ENCODE results near the gene CPNE4.

The CPNE4 gene

GRCh38 chr3:131532645-131533044 is 502.2 kb downstream of the CPNE4 start:
- H4K20me1 ChIP-seq (ENCODE audit: control insufficient read depth, insufficient read depth, low read depth, low read length), result no peaks in the 10 kb centered on the region
- H3K4me1 ChIP-seq (ENCODE audit: control insufficient read depth, low read length), result no peaks in the 10 kb centered on the region
- no peaks in the 10 kb centered on the region for H3K79me2 ChIP-seq (ENCODE audit: control insufficient read depth, low read length)
- no peak overlapping the region for H3K4me3 ChIP-seq (ENCODE audit: low read length)
- H3K9me3 ChIP-seq (ENCODE audit: control insufficient read depth, insufficient read depth, low read length), result no peaks in the 10 kb centered on the region
- H3K36me3 ChIP-seq (ENCODE audit: control insufficient read depth, low read length), result no peaks in the 10 kb centered on the region
- H3F3A ChIP-seq (ENCODE audit: control insufficient read depth, insufficient read depth), result no peaks in the 10 kb centered on the region
- no peak overlapping the region for H3K4me2 ChIP-seq (ENCODE audit: low read length)
- H3K27me3 ChIP-seq (ENCODE audit: control insufficient read depth, low read length), result no peaks in the 10 kb centered on the region
- H3K9me2 ChIP-seq (replicated peaks; ENCODE audit: control insufficient read depth, low read length), result no peaks in the 10 kb centered on the region
- H3K27ac ChIP-seq (ENCODE audit: low read depth, low read length), result no peak overlapping the region
- TF ChIP-seq EZH2phosphoT487 (IDR thresholded peaks at IDR 0.05; ENCODE audit: borderline replicate concordance, low read length) (no peak), CTCF (IDR thresholded peaks at IDR 0.05; ENCODE audit: low read depth, low read length, poor library complexity, severe bottlenecking) (no peak)

DNA sequence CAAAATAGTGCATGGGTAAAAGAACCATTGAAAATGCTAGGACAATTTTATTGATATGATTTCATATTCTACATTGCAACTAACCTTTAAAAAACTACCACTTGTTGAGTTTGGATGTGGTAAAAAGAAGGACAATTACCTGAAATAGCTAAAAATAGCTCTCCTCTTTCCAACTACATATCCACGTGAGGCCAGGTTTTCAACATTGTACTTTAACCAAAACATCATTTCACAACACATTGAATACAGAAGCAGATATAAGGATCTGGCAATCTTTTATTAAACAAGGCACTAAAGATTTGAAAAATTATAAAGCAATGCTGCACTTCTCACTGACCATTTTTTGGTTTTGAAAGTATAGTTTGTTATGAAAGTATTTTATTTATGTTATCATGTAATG is 504.0 kb downstream of the CPNE4 start:
- Histone ChIP-seq H3K4me3 (ENCODE audit: low read length) (no peak overlapping the region), H3F3A (ENCODE audit: control insufficient read depth, insufficient read depth) (no peaks in the 10 kb centered on the region), H3K4me1 (ENCODE audit: control insufficient read depth, low read length) (no peaks in the 10 kb centered on the region), H3K79me2 (ENCODE audit: control insufficient read depth, low read length) (no peaks in the 10 kb centered on the region), H3K4me2 (ENCODE audit: low read length) (no peak overlapping the region), H3K36me3 (ENCODE audit: control insufficient read depth, low read length) (no peaks in the 10 kb centered on the region), H4K20me1 (ENCODE audit: control insufficient read depth, insufficient read depth, low read depth, low read length) (no peaks in the 10 kb centered on the region), H3K27me3 (ENCODE audit: control insufficient read depth, low read length) (no peaks in the 10 kb centered on the region), H3K27ac (ENCODE audit: low read depth, low read length) (no peak overlapping the region), H3K9me2 (replicated peaks; ENCODE audit: control insufficient read depth, low read length) (no peaks in the 10 kb centered on the region), H3K9me3 (ENCODE audit: control insufficient read depth, insufficient read depth, low read length) (no peaks in the 10 kb centered on the region)
- TF ChIP-seq EZH2phosphoT487 (IDR thresholded peaks at IDR 0.05; ENCODE audit: borderline replicate concordance, low read length), result no peak
- TF ChIP-seq CTCF (IDR thresholded peaks at IDR 0.05; ENCODE audit: low read depth, low read length, poor library complexity, severe bottlenecking), result no peak

DNA sequence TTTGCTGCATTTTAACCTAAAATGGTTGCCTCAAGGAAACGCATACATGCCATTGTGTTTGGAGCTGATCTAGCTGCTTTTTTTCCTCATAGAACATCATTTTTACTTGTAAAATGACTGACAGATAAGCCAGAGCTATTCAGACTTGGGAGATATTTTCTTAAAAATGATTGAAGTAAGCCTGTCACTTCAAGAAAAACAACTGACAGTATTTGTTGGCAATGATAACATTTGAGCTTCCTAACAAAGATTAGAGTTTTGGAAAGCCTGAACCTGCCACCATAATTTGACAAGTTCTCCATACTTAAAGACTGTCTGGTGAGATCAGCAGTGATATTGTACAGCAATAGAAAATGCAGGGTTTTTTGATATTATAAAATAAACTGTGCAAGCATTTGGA is 504.4 kb downstream of the CPNE4 start:
- H3K79me2 ChIP-seq (ENCODE audit: control insufficient read depth, low read length), result no peaks in the 10 kb centered on the region
- no peak overlapping the region for H3K4me2 ChIP-seq (ENCODE audit: low read length)
- no peaks in the 10 kb centered on the region for H3K27me3 ChIP-seq (ENCODE audit: control insufficient read depth, low read length)
- TF ChIP-seq CTCF (IDR thresholded peaks at IDR 0.05; ENCODE audit: low read depth, low read length, poor library complexity, severe bottlenecking) (no peak), EZH2phosphoT487 (IDR thresholded peaks at IDR 0.05; ENCODE audit: borderline replicate concordance, low read length) (no peak)
- H3K9me3 ChIP-seq (ENCODE audit: control insufficient read depth, insufficient read depth, low read length), result no peaks in the 10 kb centered on the region
- H3F3A ChIP-seq (ENCODE audit: control insufficient read depth, insufficient read depth), result no peaks in the 10 kb centered on the region
- H3K27ac ChIP-seq (ENCODE audit: low read depth, low read length), result no peak overlapping the region
- no peaks in the 10 kb centered on the region for H3K36me3 ChIP-seq (ENCODE audit: control insufficient read depth, low read length)
- H4K20me1 ChIP-seq (ENCODE audit: control insufficient read depth, insufficient read depth, low read depth, low read length), result no peaks in the 10 kb centered on the region
- no peaks in the 10 kb centered on the region for H3K4me1 ChIP-seq (ENCODE audit: control insufficient read depth, low read length)
- H3K4me3 ChIP-seq (ENCODE audit: low read length), result no peak overlapping the region
- no peaks in the 10 kb centered on the region for H3K9me2 ChIP-seq (replicated peaks; ENCODE audit: control insufficient read depth, low read length)

Measured in DOHH2 (cell line).